DOHH2 (cell line): ENCODE measurements around the gene EFCAB5.

ENCODE experiments used
- H3F3A ChIP-seq: fragments of 200-600 bp; sonication (generic), shearing (Covaris generic); 2 replicates; pipeline ENCODE4 v1.6.0; 2016; ENCODE audit warnings: antibody characterized with exemption, mild to moderate bottlenecking; ENCODE audit not compliant: control insufficient read depth, insufficient read depth
- H3K27ac ChIP-seq: fragments of 200-600 bp; sonication (generic); 2 replicates; pipeline ENCODE4 v1.5.1; 2014; ENCODE audit warnings: low read depth, mild to moderate bottlenecking, low read length, moderate library complexity
- H3K27me3 ChIP-seq: fragments of 200-600 bp; sonication (generic); 2 replicates; pipeline ENCODE4 v1.6.1; 2014; ENCODE audit warnings: mild to moderate bottlenecking, low read length, mixed read lengths; ENCODE audit not compliant: control insufficient read depth
- H3K36me3 ChIP-seq: fragments of 200-600 bp; sonication (generic); 2 replicates; pipeline ENCODE4 v1.6.1; 2014; ENCODE audit warnings: mild to moderate bottlenecking, low read length, moderate library complexity, mixed read lengths; ENCODE audit not compliant: control insufficient read depth
- H3K4me1 ChIP-seq: fragments of 200-600 bp; sonication (generic); 2 replicates; pipeline ENCODE4 v1.6.1; 2014; ENCODE audit warnings: mild to moderate bottlenecking, low read length, mixed read lengths; ENCODE audit not compliant: control insufficient read depth
- H3K4me2 ChIP-seq: fragments of 200-600 bp; sonication (generic); 2 replicates; pipeline ENCODE4 v1.6.0; 2014; ENCODE audit warnings: mild to moderate bottlenecking, low read length, moderate library complexity
- H3K4me3 ChIP-seq: fragments of 200-600 bp; sonication (generic); 2 replicates; pipeline ENCODE4 v1.5.1; 2014; ENCODE audit warnings: mild to moderate bottlenecking, low read length, mixed read lengths
- H3K79me2 ChIP-seq: fragments of 200-600 bp; sonication (generic); 2 replicates; pipeline ENCODE4 v1.6.1; 2014; ENCODE audit warnings: mild to moderate bottlenecking, low read length, mixed read lengths; ENCODE audit not compliant: control insufficient read depth
- H3K9me2 ChIP-seq: fragments of 200-600 bp; sonication (generic); replicated peaks from 2 replicates; pipeline ENCODE4 v1.6.1; 2014; ENCODE audit warnings: mild to moderate bottlenecking, low read length, mixed read lengths; ENCODE audit not compliant: control insufficient read depth
- H3K9me3 ChIP-seq: fragments of 200-600 bp; sonication (generic); 2 replicates; pipeline ENCODE4 v1.6.1; 2014; ENCODE audit warnings: antibody characterized with exemption, low read length, mixed read lengths; ENCODE audit not compliant: control insufficient read depth, insufficient read depth
- H4K20me1 ChIP-seq: fragments of 200-600 bp; sonication (generic); 2 replicates; pipeline ENCODE4 v1.6.0; 2014; ENCODE audit warnings: low read depth, mild to moderate bottlenecking, antibody characterized with exemption, low read length, moderate library complexity; ENCODE audit not compliant: control insufficient read depth, insufficient read depth
- CTCF ChIP-seq: fragments of 200-600 bp; sonication (generic); IDR thresholded peaks from one replicate; pipeline ENCODE4 v1.5.1; 2014; ENCODE audit warnings: antibody characterized with exemption, mild to moderate bottlenecking, low read depth, low read length; ENCODE audit not compliant: poor library complexity, severe bottlenecking
- EZH2phosphoT487 ChIP-seq: fragments of 200-600 bp; sonication (generic); IDR thresholded peaks from 2 replicates; pipeline ENCODE4 v1.6.1; 2017; ENCODE audit warnings: borderline replicate concordance, mild to moderate bottlenecking, antibody characterized with exemption, low read length, moderate library complexity, mixed read lengths

Gene EFCAB5

DNA sequence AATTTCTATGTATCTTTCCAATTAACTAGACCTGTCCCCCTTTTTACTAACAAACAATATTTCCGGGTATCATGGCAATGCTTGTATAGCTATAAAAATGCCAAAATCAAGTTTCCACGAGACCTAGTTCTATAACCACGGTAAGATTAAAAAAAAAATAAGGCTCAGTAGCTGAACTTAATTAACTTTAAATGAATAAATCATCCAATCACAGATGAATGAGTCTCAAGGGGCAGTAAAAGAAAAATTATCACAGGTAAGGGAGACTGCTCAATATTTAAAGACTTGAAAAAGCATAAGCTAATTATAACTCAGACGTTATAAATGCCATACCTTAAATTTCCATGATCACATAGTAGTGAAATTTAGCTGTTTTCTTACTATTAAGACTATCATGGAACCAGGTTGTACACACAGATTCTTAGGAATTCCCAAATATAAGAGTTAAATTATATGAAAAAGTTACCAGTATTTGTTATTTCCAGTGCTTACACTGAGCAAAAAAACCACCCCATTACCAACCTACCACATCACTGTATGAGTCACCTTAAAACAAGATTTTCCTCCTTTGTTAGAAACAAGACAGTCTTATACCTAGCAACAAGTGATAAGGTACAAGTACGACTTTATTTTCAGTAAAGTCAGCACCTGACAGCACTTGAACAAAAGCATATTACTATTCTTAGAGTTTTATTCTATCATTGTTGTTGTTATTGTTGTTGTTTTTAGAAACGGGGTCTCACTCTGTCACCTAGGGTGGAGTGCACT, 32.0 kb upstream of the EFCAB5 start:
- no peaks in the 10 kb centered on the region for H4K20me1 ChIP-seq
- no peaks in the 10 kb centered on the region for H3K9me2 ChIP-seq
- no peak overlapping the region for H3K4me2 ChIP-seq
- TF ChIP-seq EZH2phosphoT487 (no peak), CTCF (no peak)
- no peak overlapping the region for H3K27ac ChIP-seq
- H3K4me1 ChIP-seq, result no peaks in the 10 kb centered on the region
- no peaks in the 10 kb centered on the region for H3F3A ChIP-seq
- no peaks in the 10 kb centered on the region for H3K27me3 ChIP-seq
- H3K79me2 ChIP-seq, result peaks cover 88% of the 10 kb centered on the region
- H3K36me3 ChIP-seq, result peaks cover 17% of the 10 kb centered on the region
- peaks cover 24% of the 10 kb centered on the region for H3K9me3 ChIP-seq
- H3K4me3 ChIP-seq, result no peak overlapping the region

GRCh38 chr17:29911641-29912177, 29.7 kb upstream of the EFCAB5 start:
- TF ChIP-seq CTCF (no peak), EZH2phosphoT487 (no peak)
- Histone ChIP-seq H3K27me3 (no peaks in the 10 kb centered on the region), H3K36me3 (peaks cover 9% of the 10 kb centered on the region), H3F3A (no peaks in the 10 kb centered on the region), H3K4me3 (no peak overlapping the region), H3K4me1 (no peaks in the 10 kb centered on the region), H3K9me2 (no peaks in the 10 kb centered on the region), H3K4me2 (no peak overlapping the region), H4K20me1 (no peaks in the 10 kb centered on the region), H3K9me3 (peaks cover 7% of the 10 kb centered on the region; the same call in 1 of the 2 replicates), H3K27ac (no peak overlapping the region), H3K79me2 (peaks cover 84% of the 10 kb centered on the region)

DNA sequence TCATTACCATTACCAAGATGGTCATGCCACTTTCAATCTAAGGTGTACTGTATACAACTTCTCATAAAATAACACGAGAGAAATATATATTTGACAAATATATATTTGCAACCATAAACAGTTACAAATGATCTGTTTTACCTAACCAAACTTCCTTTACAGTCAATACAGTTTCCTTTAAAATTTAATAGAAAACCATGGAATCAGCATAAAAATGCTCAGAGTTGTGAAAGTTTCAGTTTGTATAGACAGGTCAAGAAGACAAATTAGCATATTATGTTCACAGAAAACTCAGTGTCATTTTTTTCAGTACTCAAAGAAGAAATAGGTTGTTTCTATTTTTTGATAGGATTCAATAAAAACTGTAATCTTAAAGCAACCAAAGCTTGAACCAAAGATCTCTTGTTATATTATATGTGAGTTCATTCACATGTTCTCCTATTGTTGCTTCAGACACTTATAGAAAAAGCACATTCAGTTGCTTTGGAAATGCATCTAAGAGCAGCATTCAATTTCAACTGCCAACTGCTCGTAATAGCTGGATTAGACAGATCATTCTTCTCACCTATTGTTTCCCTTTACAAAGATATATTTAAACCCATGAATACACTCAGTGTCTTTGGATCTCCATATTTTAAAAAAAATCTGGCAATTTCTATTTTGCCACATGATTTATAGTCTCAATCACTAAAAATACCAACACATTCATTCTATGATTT, 26.5 kb upstream of the EFCAB5 start:
- H3K4me2 ChIP-seq, result no peak overlapping the region
- no peak for TF ChIP-seq CTCF
- no peak for TF ChIP-seq EZH2phosphoT487
- H3K4me1 ChIP-seq, result peaks cover 4% of the 10 kb centered on the region; the same call in 1 of the 2 replicates
- H3K79me2 ChIP-seq, result peaks cover 84% of the 10 kb centered on the region
- H3K27me3 ChIP-seq, result no peaks in the 10 kb centered on the region
- H3F3A ChIP-seq, result 0 out of 2 replicates have a peak, but pooled peaks cover 3% of the 10 kb centered on the region
- no peak overlapping the region for H3K27ac ChIP-seq
- H4K20me1 ChIP-seq, result peaks cover 6% of the 10 kb centered on the region; the same call in 1 of the 2 replicates
- H3K9me3 ChIP-seq, result no peaks in the 10 kb centered on the region
- H3K36me3 ChIP-seq, result no peaks in the 10 kb centered on the region; the same call in 1 of the 2 replicates
- no peak overlapping the region for H3K4me3 ChIP-seq
- no peaks in the 10 kb centered on the region for H3K9me2 ChIP-seq
